Measurements from ENCODE around the gene SSBP3. TPM values are rescaled to one million over a fixed set of nuclear protein-coding genes. Genes with fewer than 3 reads are reported as not detected.

SSBP3 gene
- total and polyA plus RNA-seq, 2 of the 13 experiments (the other 11 are each of a cell fraction or from before 2014, with no cell fraction given) = 8.5 to 17.6 TPM

GRCh38 chr1:54323324-54323739 is 82.9 kb downstream of the SSBP3 start (continued):
- 0 out of 2 replicates have a peak, but pooled peaks have one; percentile 39 for TF ChIP-seq ZNF839 (CRISPR knock-in tag; IDR thresholded peaks at IDR 0.05; ENCODE audit: borderline replicate concordance)
- no peak for TF ChIP-seq MIER2 (CRISPR knock-in tag; IDR thresholded peaks at IDR 0.05)
- no peak for TF ChIP-seq MTERF4 (CRISPR knock-in tag; IDR thresholded peaks at IDR 0.05)
- no peak for TF ChIP-seq CHCHD3 (CRISPR knock-in tag; IDR thresholded peaks at IDR 0.05)
- TF ChIP-seq EEA1 (CRISPR knock-in tag; IDR thresholded peaks at IDR 0.05; ENCODE audit: borderline replicate concordance) = no peak
- no peak for TF ChIP-seq FOSL1 (CRISPR knock-in tag; IDR thresholded peaks at IDR 0.05; ENCODE audit: borderline replicate concordance)
- TF ChIP-seq MTA1 (CRISPR knock-in tag; IDR thresholded peaks at IDR 0.05; ENCODE audit: borderline replicate concordance) = peak; percentile 54; the same call in 1 of the 2 replicates
- TF ChIP-seq ZBTB40 (IDR thresholded peaks at IDR 0.05) = no peak
- TF ChIP-seq ZBTB40 (CRISPR knock-in tag; IDR thresholded peaks at IDR 0.05) = no peak
- no peak for TF ChIP-seq RBAK (CRISPR knock-in tag; IDR thresholded peaks at IDR 0.05)
- TF ChIP-seq ZNF414 (CRISPR knock-in tag; IDR thresholded peaks at IDR 0.05) = no peak
- TF ChIP-seq ZNF687 (CRISPR knock-in tag; IDR thresholded peaks at IDR 0.05) = peak; percentile 80
- no peak for TF ChIP-seq BATF2 (CRISPR knock-in tag; IDR thresholded peaks at IDR 0.05)
- TF ChIP-seq CEBPB (IDR thresholded peaks at IDR 0.05; ENCODE audit: borderline replicate concordance, low read depth, low read length) = peak; percentile 91
- peak; percentile 75 for TF ChIP-seq GATAD2A (CRISPR knock-in tag; IDR thresholded peaks at IDR 0.05)
